MM.1S (cell line): ENCODE results near the gene CACNB4.

Source experiments
- CTCF ChIP-seq: fragments of 300-600 bp; sonication (generic); IDR thresholded peaks from 2 replicates; pipeline ENCODE4 v1.5.1; 2016; ENCODE audit warnings: antibody characterized with exemption, low read length, mixed read lengths
- EZH2 ChIP-seq: fragments of 300-600 bp; sonication (generic); optimal IDR thresholded peaks from 2 replicates; pipeline ENCODE3; 2017; ENCODE audit warnings: low read depth, mild to moderate bottlenecking, antibody characterized with exemption, low read length, mixed read lengths

- TF ChIP-seq CTCF: no peak
- TF ChIP-seq EZH2: no peak
Observed at GRCh38 chr2:151860210-151860609, 238.6 kb downstream of the CACNB4 start.
